HEK293T (cell line): ENCODE measurements around the gene GPC1.

Experiments
- FOXA1 ChIP-seq: fragments of 450-650 bp; IDR thresholded peaks from 2 replicates; pipeline ENCODE4 v1.6.1; 2016; ENCODE audit warnings: mild to moderate bottlenecking
- LEF1 ChIP-seq: fragments of 450-650 bp; IDR thresholded peaks from 2 replicates; pipeline ENCODE4 v1.6.1; 2017; ENCODE audit warnings: mild to moderate bottlenecking, borderline replicate concordance

GRCh38 chr2:240499309-240500301, 64.1 kb downstream of the GPC1 start:
- TF ChIP-seq FOXA1 = no peak
- TF ChIP-seq LEF1 = no peak
